Right renal pelvis (tissue), 4 donors: ENCODE measurements around the gene ARHGAP8. TPM values are rescaled to one million over a fixed set of nuclear protein-coding genes. Genes with fewer than 3 reads are reported as not detected.
A peak's percentile ranks its signal among the peaks of the same experiment; 100 is the strongest.

Experiments
- DNase-seq, 4 donors: peaks; one replicate each; pipeline ENCODE4 v3.0.0-alpha.2; 2013; ENCODE audit warnings: low read depth in 4 of 4, low spot score in 3 of 4, missing footprints in 1 of 4
- polyA plus RNA-seq, 4 donors: library from polyadenylated mRNA; unstranded; fragments of 120-200 nt; gene quantifications; one replicate each; pipeline ENCODE4 v1.2.1, GENCODE V29; 2013; ENCODE audit not compliant: insufficient read length in 4 of 4

The ARHGAP8 gene
- polyA plus RNA-seq, 4 donors = 25.2 to 40.4 (median 28.3) TPM

DNA sequence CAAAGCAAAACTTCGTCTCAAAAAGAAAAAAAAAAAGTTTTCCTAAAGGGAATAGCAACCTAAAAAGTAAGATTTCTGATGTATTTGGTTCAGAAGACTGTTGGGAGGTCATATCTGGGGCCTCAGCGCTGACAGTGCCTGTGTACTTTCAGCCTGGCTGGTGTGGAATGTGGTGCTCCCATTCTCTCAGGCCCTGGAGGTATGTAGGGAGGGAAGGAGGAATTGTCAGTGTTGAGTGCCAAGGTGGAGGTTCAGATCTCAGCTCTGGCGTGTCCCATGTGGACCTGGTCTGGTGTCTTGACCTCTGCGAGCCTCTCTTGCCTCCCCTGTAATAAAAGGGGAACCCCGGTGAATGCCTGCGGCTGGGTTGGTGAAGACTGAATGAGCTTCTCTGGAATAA lies 28.0 kb upstream of the ARHGAP8 start:
- no peak for DNase-seq

DNA sequence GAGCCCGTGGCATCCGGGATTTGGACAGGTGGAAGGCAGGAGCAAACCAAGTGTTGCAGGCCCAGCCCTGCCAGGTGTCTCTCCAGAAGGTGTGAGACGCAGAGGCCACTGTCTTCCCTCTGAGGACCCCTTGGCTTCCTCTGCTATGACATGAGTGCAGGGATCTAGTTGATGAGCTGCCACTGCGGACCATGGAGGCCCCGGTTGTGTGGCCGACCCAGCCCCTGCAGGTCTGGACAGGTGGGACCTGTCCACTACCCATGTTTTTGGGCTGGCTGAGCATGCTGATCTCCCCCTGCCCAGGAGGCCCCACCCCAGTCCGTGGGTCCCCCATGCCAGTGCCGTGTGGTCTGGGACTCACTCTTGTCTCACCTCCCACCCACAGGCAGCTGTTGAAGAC lies 27.5 kb upstream of the ARHGAP8 start:
- no peak for DNase-seq

- DNase-seq = no peak
Observed at GRCh38 chr22:44726439-44726838, 25.9 kb upstream of the ARHGAP8 start.

GRCh38 chr22:44727148-44727547 lies 25.2 kb upstream of the ARHGAP8 start:
- no peak for DNase-seq

DNA sequence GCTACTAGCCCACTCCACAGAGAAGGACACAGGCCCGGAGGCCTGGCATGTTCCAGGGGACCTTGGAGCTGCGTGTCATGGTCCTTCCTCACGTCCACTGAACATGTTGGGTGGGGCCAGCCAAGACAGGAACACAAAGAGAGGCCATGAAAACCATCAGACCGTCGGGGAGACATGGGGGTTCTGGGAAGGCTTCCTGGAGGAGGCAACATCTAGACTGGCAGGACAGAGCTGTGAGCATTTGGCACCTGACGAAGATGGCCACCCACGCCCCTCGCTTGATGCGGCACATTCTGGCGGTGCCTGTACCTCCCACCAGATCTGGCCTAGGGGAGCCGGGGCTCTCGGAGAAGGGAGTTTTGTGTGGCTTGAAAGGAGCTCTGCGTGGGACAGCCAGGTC lies 24.7 kb upstream of the ARHGAP8 start:
- DNase-seq = no peak

DNA sequence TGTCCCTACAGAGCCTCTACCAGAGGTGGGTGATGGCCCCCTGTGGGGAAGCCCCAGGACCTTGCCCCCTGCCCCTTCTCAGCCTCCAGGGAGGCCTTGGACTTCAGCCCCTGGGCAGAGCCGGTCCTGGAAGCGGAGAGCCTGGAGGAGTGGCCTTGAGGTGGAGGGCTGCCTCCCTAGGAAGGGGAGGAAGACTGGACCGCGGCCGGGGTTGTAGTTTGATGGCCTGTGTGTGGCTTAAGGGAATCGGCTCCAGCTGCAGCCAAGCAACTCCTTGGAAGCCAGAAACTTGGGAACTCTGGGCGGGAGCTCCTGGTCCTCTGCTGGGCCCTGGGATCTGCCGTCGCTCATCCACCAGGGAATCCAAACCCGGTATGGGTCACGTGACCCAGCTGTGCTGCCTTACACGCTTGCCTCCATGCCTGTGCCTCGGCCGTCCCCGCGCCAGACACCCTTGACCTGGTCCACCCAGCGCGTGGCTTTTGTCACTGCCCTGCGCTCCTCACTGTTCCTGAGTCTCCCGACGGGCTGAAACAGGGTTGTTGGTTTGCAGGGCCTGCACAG lies 23.5 kb upstream of the ARHGAP8 start:
- no peak for DNase-seq

DNA sequence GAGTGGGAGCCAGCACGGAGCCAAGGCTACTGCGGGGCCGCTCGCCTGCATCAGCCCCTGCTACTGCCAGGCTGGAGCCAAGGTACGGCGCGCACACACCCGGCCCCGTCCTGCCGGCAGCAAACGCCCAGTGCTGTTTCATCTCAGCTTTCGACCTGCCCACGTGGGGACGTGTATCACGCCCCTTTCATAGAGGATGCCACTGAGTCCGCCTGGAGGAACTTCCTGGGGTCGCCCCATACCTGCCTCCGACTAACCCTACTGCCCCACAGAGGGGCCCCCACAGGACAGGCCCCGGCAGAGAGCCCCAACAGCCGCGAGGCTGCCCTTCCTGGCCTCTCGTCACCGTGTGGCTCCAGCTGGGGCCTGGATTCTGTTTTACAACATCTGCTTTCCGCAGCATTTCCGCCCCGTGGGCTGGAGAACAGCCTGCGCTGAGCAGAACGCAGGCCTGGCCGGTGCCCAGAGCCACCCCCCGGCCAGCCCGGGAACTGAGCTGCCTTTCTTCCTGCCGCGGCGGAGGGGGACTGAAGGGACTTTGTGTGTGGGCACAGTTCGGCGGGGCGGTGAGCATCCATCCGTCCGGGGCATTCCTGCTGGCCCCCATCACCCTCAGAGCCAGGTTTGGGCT lies 22.9 kb upstream of the ARHGAP8 start:
- DNase-seq = peak in 1 of 4 donors; percentile 67

DNA sequence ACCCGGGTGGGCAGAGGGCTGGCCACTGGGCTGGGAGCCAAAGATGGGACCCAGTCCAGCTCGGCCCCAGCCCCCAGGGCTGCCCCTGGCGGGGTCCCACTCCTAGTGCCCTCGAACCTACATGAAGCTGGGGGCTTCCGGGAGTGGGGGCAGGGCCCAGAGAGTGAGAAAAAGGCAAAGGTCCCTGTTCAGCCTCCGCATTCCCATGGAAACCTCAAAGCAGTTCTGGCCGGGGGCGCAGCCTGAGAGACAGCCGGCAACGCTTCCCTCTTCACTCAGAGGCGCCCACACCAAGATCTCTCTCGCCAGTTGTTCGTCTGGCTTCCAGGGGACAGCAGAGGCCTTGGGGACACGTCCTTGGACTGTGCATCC lies 22.4 kb upstream of the ARHGAP8 start:
- DNase-seq = no peak

GRCh38 chr22:44730490-44731356 lies 21.7 kb upstream of the ARHGAP8 start:
- no peak for DNase-seq

DNA sequence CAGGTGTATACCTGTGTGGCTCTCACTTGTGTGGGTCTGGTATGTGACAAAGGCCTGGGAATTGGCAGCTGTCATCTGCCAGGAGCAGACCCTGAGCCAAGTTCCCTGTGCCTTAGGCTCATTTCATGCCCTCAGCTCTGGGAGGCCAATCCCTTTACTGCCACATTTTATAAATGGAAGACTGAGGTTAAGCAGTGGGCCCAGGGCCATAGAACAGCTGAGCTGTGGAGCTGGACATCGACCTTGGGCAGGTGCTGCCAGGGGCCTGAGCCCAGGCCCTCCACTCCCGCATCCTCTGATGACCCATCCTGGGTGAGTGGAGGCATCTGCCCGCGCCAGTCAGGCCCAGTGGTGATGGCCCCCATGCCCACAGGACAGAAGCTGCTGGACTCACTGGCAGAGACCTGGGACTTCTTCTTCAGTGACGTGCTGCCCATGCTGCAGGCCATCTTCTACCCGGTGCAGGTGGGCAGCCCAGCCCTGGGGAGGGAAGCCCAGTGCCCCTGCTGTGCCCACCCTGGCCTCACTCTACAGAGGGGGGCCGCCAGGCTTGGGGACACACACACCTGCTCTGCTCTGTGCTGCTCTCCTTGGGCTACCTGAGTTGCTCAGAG lies 20.9 kb upstream of the ARHGAP8 start:
- DNase-seq = no peak

DNA sequence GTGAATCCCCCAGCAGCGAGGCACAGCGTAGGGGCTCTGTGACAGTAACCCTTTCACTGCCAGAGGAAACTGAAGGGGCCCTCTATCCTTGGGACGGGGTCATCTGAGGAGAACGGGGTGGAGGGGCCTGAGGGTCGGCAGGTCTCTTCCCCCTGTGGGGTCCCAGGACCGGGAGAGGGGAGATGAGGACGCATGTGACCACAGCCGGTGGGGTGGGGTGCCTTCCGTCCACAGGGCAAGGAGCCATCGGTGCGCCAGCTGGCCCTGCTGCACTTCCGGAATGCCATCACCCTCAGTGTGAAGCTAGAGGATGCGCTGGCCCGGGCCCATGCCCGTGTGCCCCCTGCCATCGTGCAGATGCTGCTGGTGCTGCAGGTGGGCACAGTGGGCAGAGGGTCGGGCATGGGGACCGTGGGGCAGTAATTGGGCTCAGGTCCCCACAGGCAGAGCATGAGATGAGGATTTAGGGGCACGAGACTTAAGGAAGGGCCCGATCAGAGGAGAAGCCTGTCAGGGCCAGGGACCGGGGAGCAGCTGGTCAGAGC lies 20.3 kb upstream of the ARHGAP8 start:
- DNase-seq = no peak

- DNase-seq = no peak
Observed at GRCh38 chr22:44732661-44733060, 19.7 kb upstream of the ARHGAP8 start.

GRCh38 chr22:44733426-44734106 lies 18.8 kb upstream of the ARHGAP8 start:
- no peak for DNase-seq

DNA sequence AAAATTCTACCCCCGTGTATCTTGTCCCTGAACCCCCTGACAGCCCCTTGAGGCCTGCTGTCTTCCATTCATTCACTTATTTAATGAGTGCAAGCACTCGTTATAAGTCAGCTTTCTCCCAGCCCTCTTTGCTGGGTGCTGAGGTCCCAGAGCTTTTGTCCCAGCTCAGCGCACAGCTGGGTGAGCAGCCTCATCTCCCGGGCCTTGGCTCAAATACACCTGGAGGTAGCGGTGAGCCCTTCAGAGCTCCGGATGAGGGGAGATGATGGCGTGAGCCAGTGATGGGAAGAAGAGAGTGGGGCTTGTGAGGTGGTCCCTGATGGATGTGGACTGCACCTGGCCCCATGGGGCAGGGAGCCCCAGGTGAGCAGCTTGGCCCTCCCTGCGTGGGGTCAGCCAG lies 18.1 kb upstream of the ARHGAP8 start:
- DNase-seq = no peak

DNA sequence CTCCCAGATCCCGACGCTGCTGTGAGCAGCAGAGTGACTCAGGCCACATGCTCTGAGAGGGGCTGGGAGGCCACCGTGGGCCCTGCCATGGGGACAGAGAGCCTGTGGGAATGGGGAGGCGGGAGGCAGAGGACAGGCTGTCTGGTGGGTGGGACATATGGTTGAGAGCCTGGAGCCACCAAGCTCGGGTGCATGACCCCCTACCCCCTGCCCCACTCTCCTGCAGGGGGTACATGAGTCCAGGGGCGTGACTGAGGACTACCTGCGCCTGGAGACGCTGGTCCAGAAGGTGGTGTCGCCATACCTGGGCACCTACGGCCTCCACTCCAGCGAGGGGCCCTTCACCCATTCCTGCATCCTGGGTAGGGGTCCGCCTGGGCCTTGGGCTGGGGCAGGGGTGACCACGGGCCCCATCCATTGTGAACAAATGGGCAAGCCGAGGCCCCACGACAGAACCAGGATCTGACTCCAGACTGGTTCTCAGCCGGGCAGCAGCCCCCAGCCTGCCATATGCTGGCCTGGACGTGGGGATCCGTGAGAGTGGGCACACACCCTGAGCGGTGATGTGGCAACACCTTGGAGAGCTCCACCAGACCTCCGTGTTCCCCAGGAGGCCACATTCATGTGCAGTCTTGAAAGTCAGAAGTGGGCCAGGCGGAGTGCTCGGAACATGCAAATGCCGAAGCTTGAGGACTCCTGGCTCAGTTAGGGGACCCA lies 17.4 kb upstream of the ARHGAP8 start:
- no peak for DNase-seq

DNA sequence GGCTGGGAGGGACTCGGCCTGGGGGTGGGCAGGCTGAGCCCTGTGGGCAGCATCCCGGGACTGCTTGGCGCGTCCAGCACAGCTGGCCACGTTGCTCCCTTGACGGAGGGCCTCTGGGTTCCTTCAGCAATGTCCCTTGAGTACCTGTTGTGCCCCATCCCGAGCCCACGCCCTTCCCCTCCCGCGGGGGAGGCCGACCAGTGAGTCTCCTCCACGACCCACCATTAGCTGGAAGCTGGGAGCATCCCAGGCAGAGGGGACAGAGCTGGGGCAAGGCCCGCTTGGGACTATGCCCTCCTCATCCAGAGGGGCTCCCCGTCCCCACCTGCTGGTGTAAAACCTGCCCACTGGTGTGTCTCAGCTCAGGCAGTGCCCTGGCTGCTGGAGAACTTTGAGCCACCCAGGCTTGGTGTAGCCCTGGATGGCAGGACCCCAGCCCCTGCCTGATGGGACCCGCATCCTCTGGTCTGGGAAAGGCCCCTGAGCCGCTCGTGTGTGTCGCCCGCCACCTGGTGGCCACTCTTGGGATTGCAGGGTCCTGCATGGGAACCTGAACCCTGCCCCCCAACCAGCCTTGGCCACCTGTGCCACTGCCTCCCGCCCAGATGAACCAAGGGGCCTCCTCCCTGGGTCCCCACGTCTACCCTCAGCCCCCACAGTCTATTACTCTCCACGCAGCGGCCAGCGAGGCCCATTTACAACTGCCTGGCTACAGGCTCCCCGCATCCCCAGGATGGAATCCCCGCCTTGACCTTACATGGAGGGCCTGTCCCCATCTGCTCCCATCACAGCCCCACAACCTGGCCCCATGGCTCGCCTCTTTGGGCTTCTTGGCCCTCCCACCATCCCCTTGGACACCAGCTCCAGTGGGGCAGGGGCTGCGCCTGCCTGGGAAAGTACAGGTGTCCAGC lies 16.6 kb upstream of the ARHGAP8 start:
- DNase-seq = no peak

DNA sequence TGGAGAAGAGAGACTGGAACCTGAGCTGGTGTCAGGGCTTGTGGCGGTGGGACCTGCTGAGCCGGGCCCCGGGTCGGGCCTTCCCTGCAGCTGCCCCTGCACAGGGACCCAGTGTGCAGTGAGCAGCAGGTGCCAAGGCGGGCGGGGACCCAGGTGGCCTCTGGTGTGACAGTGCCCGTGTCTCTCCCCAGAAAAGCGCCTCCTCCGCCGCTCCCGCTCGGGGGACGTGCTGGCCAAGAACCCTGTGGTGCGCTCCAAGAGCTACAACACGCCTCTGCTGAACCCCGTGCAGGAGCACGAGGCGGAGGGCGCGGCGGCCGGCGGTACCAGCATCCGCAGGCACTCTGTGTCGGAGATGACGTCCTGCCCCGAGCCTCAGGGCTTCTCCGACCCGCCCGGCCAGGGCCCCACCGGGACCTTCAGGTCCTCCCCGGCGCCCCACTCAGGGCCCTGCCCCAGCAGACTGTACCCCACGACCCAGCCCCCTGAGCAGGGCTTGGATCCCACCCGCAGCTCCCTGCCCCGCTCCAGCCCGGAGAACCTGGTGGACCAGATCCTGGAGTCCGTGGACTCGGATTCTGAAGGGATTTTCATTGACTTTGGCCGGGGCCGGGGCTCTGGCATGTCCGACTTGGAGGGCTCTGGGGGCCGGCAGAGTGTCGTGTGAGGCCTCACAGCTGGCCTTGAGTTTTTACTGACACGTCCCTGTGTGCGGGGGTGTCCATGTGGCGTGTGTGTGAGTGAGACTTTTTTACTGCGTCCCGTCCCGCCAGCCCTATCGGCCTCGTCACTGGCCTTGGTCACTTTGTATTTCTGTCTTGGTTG lies 15.6 kb upstream of the ARHGAP8 start:
- no peak for DNase-seq
